IPS-18a (cell line): ENCODE results near the gene PIAS4.

ENCODE experiments used
- H3K27ac ChIP-seq: one replicate; pipeline ENCODE4 v1.5.1; 2013; ENCODE audit warnings: low read length
- H3K27me3 ChIP-seq: one replicate; pipeline ENCODE4 v1.6.1; 2013; ENCODE audit warnings: mild to moderate bottlenecking, low read length; ENCODE audit not compliant: control insufficient read depth, insufficient read depth
- H3K36me3 ChIP-seq: one replicate; pipeline ENCODE4 v1.6.1; 2013; ENCODE audit warnings: low read depth, low read length; ENCODE audit not compliant: control insufficient read depth
- H3K4me1 ChIP-seq: one replicate; pipeline ENCODE4 v1.6.1; 2013; ENCODE audit warnings: low read depth, low read length; ENCODE audit not compliant: control insufficient read depth
- H3K4me3 ChIP-seq: one replicate; pipeline ENCODE4 v1.5.1; 2013; ENCODE audit warnings: low read length
- H3K9ac ChIP-seq: one replicate; pipeline ENCODE4 v1.6.1; 2013; ENCODE audit warnings: mild to moderate bottlenecking, low read length, moderate library complexity
- H3K9me3 ChIP-seq: one replicate; pipeline ENCODE4 v1.6.1; 2013; ENCODE audit warnings: low read depth, low read length; ENCODE audit not compliant: control insufficient read depth

PIAS4 gene

DNA sequence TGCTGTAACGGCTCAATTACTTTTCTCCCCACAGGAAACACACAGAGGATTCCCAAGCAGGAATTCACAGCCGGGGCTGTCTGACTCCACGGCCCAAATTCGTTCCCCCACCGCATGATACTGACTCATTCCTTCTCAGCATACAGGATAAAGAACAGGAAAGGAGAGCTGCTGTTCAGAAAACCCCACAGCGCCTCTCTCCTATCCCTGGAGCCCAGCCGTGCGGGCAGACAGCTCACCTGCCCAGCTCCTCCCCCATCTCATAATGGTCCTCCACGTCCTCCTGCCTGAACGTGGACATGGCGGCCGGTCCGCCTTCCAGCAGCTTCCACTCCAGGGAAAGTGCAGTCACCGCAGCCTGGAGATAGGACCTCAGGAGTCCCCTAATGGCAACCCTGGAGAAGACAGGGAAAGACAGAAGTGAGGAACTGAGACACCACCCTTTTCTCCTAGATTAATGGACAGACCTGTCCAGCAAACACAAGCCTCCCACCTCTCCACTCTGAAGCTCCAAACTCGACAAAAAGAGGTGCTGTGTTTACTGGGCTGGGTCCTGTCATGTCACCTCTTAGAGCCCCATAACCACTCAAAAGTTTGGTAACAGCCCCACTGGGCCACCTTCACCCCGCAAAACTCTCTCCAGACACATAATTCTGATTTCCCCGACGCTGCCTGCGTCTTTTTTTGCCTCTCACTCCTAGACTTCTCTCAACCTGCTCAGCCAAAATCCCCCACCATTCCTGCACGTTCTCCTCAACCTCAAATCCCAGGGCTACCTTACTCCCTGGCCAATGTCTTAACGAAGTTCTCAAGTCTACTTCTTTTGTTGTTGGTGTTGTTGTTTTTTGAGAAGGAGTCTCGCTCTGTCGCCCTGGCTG lies 37.9 kb upstream of the PIAS4 start:
- peaks cover 22% of the 10 kb centered on the region for H3K4me1 ChIP-seq
- H3K4me3 ChIP-seq = peak overlapping the region; percentile 89
- no peaks in the 10 kb centered on the region for H3K9me3 ChIP-seq
- peak overlapping the region; percentile 72 for H3K27ac ChIP-seq
- peak overlapping the region; percentile 88 for H3K9ac ChIP-seq
- no peaks in the 10 kb centered on the region for H3K27me3 ChIP-seq
- H3K36me3 ChIP-seq = peaks cover 24% of the 10 kb centered on the region

DNA sequence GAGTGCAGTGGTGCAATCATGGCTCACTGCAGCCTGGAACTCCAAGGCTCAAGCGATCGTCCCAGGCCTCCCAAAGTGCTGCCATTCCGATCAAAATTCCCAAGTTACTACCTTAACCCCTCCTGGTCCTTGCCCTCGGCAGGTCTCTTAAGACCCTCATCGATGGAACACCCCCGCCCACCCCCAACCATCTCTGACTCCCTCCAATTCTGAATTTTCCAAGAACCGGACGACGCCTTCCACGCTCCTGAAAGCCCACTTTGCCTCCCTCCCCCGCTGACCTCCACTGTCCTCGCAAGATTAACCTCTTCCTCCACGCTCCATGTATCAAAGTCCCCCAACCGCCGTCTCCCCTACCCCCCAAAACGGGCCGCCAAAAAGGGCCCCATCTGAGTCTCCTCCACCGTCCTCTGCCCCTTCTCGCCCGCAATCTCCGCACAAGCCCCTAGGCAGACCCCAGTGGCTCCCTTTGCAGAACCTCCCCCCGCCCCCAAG lies 37.2 kb upstream of the PIAS4 start:
- Histone ChIP-seq H3K27me3 (no peaks in the 10 kb centered on the region), H3K4me3 (peak overlapping the region; percentile 89), H3K9me3 (no peaks in the 10 kb centered on the region), H3K9ac (peak overlapping the region; percentile 88), H3K36me3 (peaks cover 26% of the 10 kb centered on the region), H3K27ac (peak overlapping the region; percentile 72), H3K4me1 (peaks cover 22% of the 10 kb centered on the region)

DNA sequence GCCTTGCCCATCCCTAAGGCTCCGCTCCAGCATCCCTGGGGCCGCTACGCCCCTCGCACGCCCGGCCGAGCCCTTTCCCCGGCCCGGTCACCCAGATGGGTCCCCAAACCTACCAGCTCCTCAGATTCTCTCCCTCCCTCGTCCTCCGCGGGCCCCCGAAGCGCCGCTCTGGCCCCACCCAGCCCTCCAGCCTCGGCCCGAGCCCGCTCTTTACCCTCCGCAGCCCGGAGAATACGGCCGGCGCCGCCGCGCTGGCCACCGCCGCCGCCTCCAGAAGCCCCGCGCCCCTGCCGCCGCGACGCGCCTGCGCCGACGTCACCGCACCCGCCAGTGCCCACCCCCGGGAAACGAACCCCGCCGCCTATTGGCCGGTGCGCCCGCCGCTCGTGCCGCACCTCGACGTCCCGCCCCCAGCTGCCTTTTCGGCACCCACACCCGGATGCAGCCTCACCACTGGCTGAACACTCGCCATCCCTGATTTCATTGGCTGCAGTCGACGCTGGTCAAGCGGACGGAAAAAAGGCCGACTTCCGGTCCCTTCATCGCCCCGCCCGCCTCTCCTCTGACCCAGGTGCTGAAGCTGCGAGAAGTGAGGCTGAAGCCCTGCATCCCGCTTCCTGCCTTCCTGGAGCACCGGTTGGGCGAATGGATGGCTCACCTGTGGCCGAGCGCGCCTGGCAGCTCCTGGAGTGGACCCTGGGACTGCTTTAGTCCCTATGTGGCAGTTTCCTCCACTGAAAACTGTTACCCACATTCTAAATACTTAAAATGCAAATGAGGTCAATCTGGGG lies 36.5 kb upstream of the PIAS4 start, which contains the start of gene DAPK3:
Gene DAPK3, minus strand, starts transcription at position 292 of the 791 bp plus-strand sequence. CDS start 1,364 bp downstream, outside the sequence.
- Histone ChIP-seq H3K27me3 (no peaks in the 10 kb centered on the region), H3K4me1 (peaks cover 22% of the 10 kb centered on the region), H3K9ac (peak within 1 kb of the TSS; percentile 88), H3K9me3 (no peaks in the 10 kb centered on the region), H3K4me3 (peak within 1 kb of the TSS; percentile 89), H3K36me3 (peaks cover 27% of the 10 kb centered on the region), H3K27ac (peak within 1 kb of the TSS; percentile 72)

DNA sequence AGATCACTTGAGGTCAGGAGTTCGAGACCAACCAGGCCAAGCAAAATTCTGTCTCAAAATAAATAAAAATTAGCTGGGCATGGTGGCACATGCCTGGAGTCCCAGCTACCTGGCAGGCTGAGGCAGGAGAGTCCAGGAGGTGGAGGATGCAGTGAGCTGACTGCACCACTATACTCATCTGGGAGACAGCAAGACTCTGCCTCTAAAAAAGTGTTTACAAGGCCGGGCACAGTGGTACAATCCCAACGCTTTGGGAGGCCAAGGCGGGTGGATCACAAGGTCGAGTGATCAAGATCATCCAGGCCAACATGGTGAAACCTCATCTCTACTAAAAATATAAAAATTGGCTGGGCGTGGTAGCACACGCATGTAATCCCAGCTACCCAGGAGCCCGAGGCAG lies 32.4 kb upstream of the PIAS4 start:
- no peaks in the 10 kb centered on the region for H3K9me3 ChIP-seq
- no peak overlapping the region for H3K9ac ChIP-seq
- no peak overlapping the region for H3K27ac ChIP-seq
- H3K27me3 ChIP-seq = no peaks in the 10 kb centered on the region
- H3K4me1 ChIP-seq = no peaks in the 10 kb centered on the region
- H3K36me3 ChIP-seq = peaks cover 54% of the 10 kb centered on the region
- H3K4me3 ChIP-seq = no peak overlapping the region

DNA sequence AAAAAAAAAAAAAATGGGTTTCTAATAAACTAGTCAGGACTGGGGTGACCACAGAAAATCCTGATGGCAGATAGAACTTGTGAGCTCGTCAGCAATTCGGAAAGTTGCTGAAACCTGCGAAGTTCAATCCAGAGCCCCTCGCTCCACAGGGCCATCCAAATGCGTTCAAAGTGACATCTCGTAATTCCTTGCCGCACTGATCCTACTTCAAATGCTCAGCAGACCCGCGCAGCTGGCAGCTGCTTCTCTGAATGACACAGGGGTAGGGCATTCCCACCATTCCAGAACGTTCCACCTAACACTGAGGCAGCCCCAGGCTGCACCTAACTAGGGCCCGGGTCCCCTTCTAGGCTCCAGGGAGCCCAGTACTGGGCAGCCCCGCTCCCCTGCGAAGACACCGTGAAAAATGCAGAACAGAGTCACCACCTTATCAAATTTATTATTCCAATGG lies 31.9 kb upstream of the PIAS4 start:
- no peaks in the 10 kb centered on the region for H3K27me3 ChIP-seq
- H3K9ac ChIP-seq = no peak overlapping the region
- no peaks in the 10 kb centered on the region for H3K4me1 ChIP-seq
- H3K36me3 ChIP-seq = peaks cover 60% of the 10 kb centered on the region
- H3K4me3 ChIP-seq = no peak overlapping the region
- no peaks in the 10 kb centered on the region for H3K9me3 ChIP-seq
- no peak overlapping the region for H3K27ac ChIP-seq

DNA sequence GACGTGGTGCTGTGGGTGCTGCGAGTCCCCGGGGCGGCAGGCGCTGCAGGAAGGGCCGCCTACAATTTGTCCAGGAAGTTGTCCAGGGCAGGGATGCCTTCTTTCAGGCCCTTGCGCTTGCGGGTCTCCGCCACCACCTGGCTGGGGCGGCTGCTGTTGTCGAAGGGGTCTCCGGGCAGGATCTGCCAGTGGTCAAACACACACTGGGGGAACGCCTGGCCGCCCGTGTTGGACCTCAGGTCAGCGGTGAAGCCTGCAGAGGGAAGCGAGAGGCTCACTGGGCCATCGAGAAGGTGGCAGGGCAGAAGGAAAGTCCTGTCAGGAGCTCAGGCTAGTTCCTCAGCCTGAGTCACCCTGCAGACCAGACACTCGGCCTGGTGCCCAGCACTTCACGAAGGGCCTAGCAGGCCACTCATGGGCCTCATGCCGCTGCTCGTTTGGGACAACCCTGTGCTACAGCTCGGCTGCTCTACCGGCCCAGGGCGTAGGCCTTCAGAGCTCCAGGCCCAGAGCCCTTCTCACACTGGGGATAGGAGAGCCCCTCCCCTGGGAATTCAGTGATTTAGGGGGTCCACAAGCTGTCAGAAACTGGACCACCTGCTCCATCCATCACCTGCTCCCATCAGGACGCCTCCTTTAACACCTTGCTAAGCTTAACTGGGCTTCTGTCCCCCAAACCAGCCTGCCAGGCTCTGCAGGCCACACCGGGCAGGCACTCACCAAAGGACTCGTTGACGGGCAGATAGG lies 30.9 kb upstream of the PIAS4 start:
- Histone ChIP-seq H3K27me3 (no peaks in the 10 kb centered on the region), H3K4me1 (no peaks in the 10 kb centered on the region), H3K9me3 (no peaks in the 10 kb centered on the region), H3K27ac (no peak overlapping the region), H3K36me3 (peaks cover 70% of the 10 kb centered on the region), H3K4me3 (no peak overlapping the region), H3K9ac (no peak overlapping the region)

DNA sequence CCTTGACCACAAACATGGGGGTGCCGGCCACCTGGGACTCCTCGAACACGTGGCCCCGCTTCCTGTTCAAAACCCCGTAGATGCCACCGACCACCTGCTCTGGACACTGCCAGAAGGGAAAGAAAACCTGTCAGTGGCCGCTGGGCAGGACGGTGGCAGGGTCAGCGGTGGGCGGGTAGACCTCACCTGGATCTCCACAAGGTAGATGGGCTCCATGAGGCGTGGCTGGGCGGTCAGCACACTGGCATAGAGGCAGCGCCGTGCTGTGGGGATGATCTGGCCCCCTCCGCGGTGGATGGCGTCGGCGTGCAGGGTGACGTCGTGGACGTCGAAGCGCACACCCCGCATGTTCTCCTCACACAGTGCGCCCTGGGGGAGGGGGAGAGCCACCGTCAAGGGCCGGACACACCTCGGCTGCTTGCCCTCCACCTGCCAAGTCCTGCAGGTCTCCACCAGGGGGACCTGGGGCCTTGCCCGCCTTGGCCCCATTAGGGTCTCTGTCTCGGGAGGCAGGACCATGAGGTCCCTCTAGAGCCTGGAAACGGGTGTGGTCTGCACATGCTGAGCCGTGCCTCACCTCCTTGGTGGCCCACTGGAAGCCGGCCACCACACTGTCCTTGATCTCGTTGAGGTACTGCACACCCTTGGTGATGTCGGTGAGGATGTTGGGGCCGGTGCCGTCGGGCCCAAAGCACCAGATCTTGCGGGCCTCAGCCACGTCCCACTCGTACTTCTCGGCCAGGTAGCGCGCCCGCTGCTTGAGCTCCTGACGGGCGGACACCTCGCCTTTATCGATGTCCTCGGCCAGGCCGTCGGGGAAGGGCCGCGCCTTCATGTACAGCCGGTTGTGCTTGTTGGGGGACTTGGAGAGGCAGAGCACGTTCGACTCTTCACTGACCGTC lies 30.0 kb upstream of the PIAS4 start:
- H3K36me3 ChIP-seq = peaks cover 78% of the 10 kb centered on the region
- H3K27ac ChIP-seq = no peak overlapping the region
- H3K9ac ChIP-seq = no peak overlapping the region
- H3K4me3 ChIP-seq = no peak overlapping the region
- H3K4me1 ChIP-seq = no peaks in the 10 kb centered on the region
- no peaks in the 10 kb centered on the region for H3K27me3 ChIP-seq
- H3K9me3 ChIP-seq = no peaks in the 10 kb centered on the region

DNA sequence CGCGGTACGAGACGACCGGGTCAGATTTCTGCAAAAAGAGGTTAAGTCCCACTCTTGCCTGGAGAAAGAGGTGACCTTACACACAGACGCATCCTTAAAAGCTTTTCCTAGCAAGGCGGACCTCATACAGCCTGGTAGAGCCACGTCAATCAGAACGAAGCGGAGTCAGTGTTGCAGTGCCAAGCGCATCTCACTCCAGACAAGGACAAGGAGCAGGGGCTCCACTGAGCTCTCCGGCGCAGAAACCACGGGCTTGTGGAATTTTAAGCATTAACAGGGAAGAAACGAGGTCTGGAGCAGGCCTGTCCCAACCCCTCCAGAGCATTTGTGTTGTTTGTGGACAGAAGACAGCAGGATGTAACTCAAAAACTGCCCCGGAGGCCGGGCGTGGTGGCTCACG lies 29.4 kb upstream of the PIAS4 start:
- Histone ChIP-seq H3K36me3 (peaks cover 81% of the 10 kb centered on the region), H3K4me1 (no peaks in the 10 kb centered on the region), H3K9ac (no peak overlapping the region), H3K4me3 (no peak overlapping the region), H3K9me3 (no peaks in the 10 kb centered on the region), H3K27ac (no peak overlapping the region), H3K27me3 (no peaks in the 10 kb centered on the region)

DNA sequence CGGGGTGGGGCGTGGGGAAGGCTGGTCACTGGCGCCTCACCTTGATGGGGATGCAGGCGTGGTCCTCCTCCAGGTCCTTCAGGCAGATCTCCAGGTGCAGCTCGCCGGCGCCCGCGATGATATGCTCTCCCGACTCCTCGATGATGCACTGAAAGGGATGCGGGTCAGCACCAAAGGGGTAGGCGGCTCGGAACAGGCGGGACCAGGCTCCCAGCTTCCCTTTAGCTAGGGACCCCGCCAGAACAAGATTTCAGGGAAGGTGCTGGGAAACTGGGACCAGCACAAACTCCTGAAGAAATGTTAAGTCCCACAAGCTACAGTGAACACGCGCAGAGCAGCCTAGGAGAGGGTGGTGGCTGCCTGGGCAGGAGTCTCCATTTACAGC lies 28.3 kb upstream of the PIAS4 start:
- Histone ChIP-seq H3K36me3 (peaks cover 93% of the 10 kb centered on the region), H3K9me3 (no peaks in the 10 kb centered on the region), H3K4me3 (no peak overlapping the region), H3K27me3 (no peaks in the 10 kb centered on the region), H3K4me1 (no peaks in the 10 kb centered on the region), H3K27ac (no peak overlapping the region), H3K9ac (no peak overlapping the region)

DNA sequence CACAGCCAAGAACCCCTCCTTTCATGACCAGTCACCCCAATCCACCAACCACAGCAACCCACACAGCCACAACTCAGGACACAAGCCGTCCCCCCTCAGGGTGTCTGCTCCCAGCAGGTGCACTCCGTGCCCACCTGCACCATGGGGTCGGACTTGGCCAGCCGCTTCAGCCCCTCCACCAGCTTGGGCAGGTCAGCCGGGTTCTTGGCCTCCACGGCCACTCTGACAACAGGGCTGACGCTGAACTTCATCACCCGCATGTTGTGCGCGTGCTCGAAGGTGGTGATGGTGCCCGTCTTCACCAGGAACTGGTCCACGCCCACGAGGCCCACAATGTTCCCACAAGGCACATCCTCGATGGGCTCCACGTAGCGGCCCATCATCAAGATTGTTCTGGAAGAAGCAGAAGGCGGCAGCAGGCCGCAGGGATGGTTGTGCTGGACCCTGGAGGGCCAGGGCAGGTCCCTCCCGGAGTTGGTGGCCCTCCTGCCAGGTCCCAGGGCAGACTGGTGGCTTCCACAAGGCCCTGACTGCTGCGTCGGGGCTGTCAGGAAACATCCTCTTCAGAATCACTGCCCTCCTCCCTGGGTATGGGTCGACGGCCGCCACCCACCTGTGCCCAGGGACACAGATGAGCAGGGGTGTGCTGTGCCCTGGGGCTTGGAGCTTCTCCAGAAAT lies 27.7 kb upstream of the PIAS4 start:
- Histone ChIP-seq H3K9me3 (no peaks in the 10 kb centered on the region), H3K4me1 (no peaks in the 10 kb centered on the region), H3K36me3 (peaks cover 96% of the 10 kb centered on the region), H3K27me3 (no peaks in the 10 kb centered on the region), H3K27ac (no peak overlapping the region), H3K9ac (no peak overlapping the region), H3K4me3 (no peak overlapping the region)
